ENCODE measurements around the gene LRP1.

LRP1 gene

DNA sequence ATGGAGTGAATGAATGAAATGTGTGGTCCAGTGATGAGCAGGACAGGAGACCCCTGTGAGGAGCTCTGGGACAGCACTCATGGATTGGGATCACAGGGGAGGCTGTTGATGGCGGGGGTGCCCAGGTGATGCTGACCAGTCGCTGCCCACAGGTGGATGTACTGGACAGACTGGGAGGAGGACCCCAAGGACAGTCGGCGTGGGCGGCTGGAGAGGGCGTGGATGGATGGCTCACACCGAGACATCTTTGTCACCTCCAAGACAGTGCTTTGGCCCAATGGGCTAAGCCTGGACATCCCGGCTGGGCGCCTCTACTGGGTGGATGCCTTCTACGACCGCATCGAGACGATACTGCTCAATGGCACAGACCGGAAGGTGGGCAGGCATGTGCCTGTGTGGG, 32.5 kb downstream of the LRP1 start:
- in situ Hi-C loops (cut with MboI; ENCODE audit: low pct_unique_long_range_greater_than_20kb, low sequenced_read_pairs, unreplicated experiment) = no loop called here
- TF ChIP-seq, protein P1, sequence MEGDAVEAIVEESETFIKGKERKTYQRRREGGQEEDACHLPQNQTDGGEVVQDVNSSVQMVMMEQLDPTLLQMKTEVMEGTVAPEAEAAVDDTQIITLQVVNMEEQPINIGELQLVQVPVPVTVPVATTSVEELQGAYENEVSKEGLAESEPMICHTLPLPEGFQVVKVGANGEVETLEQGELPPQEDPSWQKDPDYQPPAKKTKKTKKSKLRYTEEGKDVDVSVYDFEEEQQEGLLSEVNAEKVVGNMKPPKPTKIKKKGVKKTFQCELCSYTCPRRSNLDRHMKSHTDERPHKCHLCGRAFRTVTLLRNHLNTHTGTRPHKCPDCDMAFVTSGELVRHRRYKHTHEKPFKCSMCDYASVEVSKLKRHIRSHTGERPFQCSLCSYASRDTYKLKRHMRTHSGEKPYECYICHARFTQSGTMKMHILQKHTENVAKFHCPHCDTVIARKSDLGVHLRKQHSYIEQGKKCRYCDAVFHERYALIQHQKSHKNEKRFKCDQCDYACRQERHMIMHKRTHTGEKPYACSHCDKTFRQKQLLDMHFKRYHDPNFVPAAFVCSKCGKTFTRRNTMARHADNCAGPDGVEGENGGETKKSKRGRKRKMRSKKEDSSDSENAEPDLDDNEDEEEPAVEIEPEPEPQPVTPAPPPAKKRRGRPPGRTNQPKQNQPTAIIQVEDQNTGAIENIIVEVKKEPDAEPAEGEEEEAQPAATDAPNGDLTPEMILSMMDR (IDR thresholded peaks at IDR 0.05; ENCODE audit: extremely low read depth, insufficient read depth, missing control alignments) = no peak
- DNase-seq (ENCODE audit: low spot score) = no peak

DNA sequence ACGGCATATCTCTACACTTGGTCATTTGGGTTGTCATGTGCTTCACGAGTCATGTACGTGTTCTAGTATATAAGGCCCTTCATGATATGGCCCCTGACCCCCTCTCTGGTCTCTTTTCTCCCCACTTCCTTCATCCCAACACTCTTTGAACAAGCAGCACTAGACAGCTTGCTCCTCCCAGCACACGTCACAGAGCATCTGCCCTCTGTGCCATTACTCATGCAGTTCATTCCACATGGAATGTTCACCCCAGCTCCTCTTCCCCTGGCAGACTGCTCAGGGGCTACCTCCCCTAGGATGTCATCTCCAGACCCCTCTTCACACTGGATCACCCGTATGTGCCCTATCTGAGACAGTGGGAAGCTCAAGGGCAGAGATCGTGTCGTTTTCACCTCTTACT, 33.2 kb downstream of the LRP1 start:
- DNase-seq (ENCODE audit: low spot score) = no peak
- TF ChIP-seq, protein P1 (IDR thresholded peaks at IDR 0.05; ENCODE audit: extremely low read depth, insufficient read depth, missing control alignments) = no peak
- in situ Hi-C loops (cut with MboI; ENCODE audit: low pct_unique_long_range_greater_than_20kb, low sequenced_read_pairs, unreplicated experiment) = no loop called here

DNA sequence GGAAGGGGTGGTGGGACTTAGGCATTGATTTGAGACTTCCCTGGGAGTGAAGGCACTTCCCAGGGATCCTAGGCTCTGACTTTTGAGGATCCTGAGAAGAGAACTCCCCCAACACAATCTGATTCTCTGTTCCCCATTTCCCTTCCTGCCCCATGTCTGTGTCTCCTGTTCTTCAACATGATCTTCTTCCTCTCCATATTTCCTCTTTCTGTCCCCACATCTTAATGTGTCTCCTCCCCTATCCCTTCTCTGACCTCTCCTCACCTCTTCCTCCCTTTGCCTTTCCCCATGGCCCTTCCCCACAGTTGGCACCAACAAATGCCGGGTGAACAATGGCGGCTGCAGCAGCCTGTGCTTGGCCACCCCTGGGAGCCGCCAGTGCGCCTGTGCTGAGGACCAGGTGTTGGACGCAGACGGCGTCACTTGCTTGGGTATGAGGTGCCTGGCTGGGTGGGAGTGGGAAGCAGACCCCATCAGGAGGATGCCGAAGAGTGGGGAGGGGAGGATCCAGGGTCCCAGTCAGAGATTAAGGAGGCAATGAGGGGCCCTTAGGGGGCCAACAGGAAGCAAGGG, 34.4 kb downstream of the LRP1 start:
- TF ChIP-seq, protein P1 (IDR thresholded peaks at IDR 0.05; ENCODE audit: extremely low read depth, insufficient read depth, missing control alignments) = no peak
- in situ Hi-C loops (cut with MboI; ENCODE audit: low pct_unique_long_range_greater_than_20kb, low sequenced_read_pairs, unreplicated experiment) = no loop called here
- no peak for DNase-seq (ENCODE audit: low spot score)

DNA sequence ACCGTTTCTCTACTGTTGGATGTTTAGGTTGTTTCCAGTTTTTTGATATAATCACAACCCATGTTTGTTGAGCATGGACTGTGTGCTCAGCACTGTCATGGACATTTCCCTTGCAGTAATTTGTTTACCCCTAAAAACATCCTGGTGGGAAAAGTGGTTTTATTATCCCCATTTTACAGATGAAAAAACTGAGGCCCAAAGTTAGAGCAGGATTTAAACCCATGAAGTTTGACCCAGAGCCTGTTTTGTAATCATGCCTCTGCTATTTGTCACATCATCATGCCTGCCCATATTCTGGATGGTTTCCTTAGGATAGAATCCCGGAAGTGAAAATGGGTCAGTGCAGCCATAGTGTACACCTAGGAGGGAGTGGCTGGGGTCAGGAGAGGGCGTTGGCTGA, 36.2 kb downstream of the LRP1 start:
- no peak for DNase-seq (ENCODE audit: low spot score)
- TF ChIP-seq, protein P1 (IDR thresholded peaks at IDR 0.05; ENCODE audit: extremely low read depth, insufficient read depth, missing control alignments) = no peak
- in situ Hi-C loops (cut with MboI; ENCODE audit: low pct_unique_long_range_greater_than_20kb, low sequenced_read_pairs, unreplicated experiment) = no loop called here

DNA sequence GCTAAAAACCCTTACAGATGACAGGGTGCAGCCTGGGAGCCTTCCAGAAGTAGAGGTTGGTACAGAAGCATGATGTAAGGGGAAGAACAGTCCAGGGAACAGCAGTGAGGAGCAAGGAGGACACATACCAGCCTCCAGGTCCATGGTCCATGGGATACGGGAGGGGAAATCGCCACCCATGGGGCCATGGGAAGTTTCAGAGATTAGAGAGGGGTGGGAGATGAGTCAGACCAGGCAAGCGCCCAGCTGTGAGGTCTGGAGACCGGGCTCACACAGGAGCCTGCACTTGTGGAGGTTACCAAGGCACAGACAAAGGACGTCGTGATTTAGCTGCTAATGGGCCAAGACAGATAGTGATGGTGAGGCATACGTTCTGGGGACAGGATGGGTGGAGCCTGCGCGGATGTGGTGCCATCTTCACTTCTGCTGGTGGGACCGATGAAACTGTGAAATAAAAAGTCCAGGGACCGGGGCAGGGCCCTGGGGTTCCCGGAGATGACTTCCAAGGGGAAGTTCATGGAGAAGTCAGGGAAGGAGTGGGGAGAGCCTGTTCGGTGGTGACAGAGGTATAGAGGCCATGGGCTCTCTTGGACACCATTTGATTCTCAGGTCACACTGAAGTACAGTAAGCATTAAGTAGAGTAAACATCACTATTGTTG, 36.8 kb downstream of the LRP1 start:
- in situ Hi-C loops (cut with MboI; ENCODE audit: low pct_unique_long_range_greater_than_20kb, low sequenced_read_pairs, unreplicated experiment) = no loop called here
- no peak for DNase-seq (ENCODE audit: low spot score)
- TF ChIP-seq, protein P1 (IDR thresholded peaks at IDR 0.05; ENCODE audit: extremely low read depth, insufficient read depth, missing control alignments) = no peak

DNA sequence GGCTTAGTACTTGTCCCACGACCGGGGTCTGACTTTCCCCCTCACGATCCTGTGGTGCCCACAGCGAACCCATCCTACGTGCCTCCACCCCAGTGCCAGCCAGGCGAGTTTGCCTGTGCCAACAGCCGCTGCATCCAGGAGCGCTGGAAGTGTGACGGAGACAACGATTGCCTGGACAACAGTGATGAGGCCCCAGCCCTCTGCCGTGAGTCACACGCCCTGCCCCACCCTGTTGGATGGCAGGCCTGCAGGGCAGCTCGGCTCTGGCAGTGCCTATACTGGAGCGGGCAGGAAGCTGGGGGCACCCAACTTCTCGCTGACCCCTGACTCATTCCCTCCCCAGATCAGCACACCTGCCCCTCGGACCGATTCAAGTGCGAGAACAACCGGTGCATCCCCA, 37.5 kb downstream of the LRP1 start:
- in situ Hi-C loops (cut with MboI; ENCODE audit: low pct_unique_long_range_greater_than_20kb, low sequenced_read_pairs, unreplicated experiment) = no loop called here
- TF ChIP-seq, protein P1 (IDR thresholded peaks at IDR 0.05; ENCODE audit: extremely low read depth, insufficient read depth, missing control alignments) = no peak
- DNase-seq (ENCODE audit: low spot score) = no peak

Data from GM13977 (cell line).